OCI-LY3 (cell line): ENCODE results near the gene MGAT5B.

Experiments
- H2AFZ ChIP-seq: fragments of 200-600, 300-600 bp; shearing (Covaris generic); 2 replicates; pipeline ENCODE4 v1.6.0; 2014; ENCODE audit warnings: antibody characterized with exemption, low read depth, low read length
- H3K27ac ChIP-seq: fragments of 200-600, 300-600 bp; sonication (generic); 2 replicates; pipeline ENCODE4 v1.5.1; 2014; ENCODE audit warnings: mild to moderate bottlenecking, low read length, moderate library complexity, mixed read lengths
- H3K27me3 ChIP-seq: fragments of 200-600, 300-600 bp; sonication (generic); 2 replicates; pipeline ENCODE4 v1.6.1; 2014; ENCODE audit warnings: low read depth, low read length, mixed read lengths
- H3K36me3 ChIP-seq: fragments of 200-600, 300-600 bp; sonication (generic); replicated peaks from 2 replicates; pipeline ENCODE3; 2014; ENCODE audit warnings: low read depth, low read length, mixed read lengths
- H3K4me1 ChIP-seq: fragments of 300-600, 200-600 bp; sonication (generic); 2 replicates; pipeline ENCODE4 v1.6.1; 2014; ENCODE audit warnings: low read length, mixed read lengths
- H3K4me2 ChIP-seq: fragments of 200-600, 300-600 bp; sonication (generic); 2 replicates; pipeline ENCODE4 v1.6.1; 2014; ENCODE audit warnings: low read length, mixed read lengths
- H3K4me3 ChIP-seq: fragments of 300-600, 200-600 bp; sonication (generic); 2 replicates; pipeline ENCODE4 v1.5.1; 2014; ENCODE audit warnings: antibody characterized with exemption, mild to moderate bottlenecking, low read length, moderate library complexity
- H3K79me2 ChIP-seq: fragments of 300-600, 200-600 bp; shearing (Covaris generic); 2 replicates; pipeline ENCODE4 v1.6.1; 2014; ENCODE audit warnings: mild to moderate bottlenecking, low read length, mixed read lengths
- H3K9ac ChIP-seq: fragments of 300-600, 200-600 bp; shearing (Covaris generic); 2 replicates; pipeline ENCODE4 v1.6.0; 2014; ENCODE audit warnings: mild to moderate bottlenecking, low read length, moderate library complexity
- H3K9me3 ChIP-seq: fragments of 200-600, 300-600 bp; shearing (Covaris generic); 2 replicates; pipeline ENCODE4 v1.6.1; 2014; ENCODE audit warnings: low read length, mixed read lengths; ENCODE audit not compliant: insufficient read depth
- H4K20me1 ChIP-seq: fragments of 200-600, 300-600 bp; sonication (generic); 2 replicates; pipeline ENCODE4 v1.6.1; 2016; ENCODE audit warnings: low read length, mixed read lengths; ENCODE audit not compliant: insufficient read depth
- CTCF ChIP-seq: fragments of 200-600, 300-600 bp; sonication (generic); IDR thresholded peaks from 2 replicates; pipeline ENCODE4 v1.5.1; 2014; ENCODE audit warnings: antibody characterized with exemption, low read length, low read depth
- EZH2phosphoT487 ChIP-seq: fragments of 200-600 bp; shearing (Covaris generic); IDR thresholded peaks from 2 replicates; pipeline ENCODE4 v1.6.1; 2018; ENCODE audit warnings: antibody characterized with exemption, mixed run types, low read depth

The MGAT5B gene

GRCh38 chr17:76982408-76983074 is 114.3 kb downstream of the MGAT5B start:
- no peak overlapping the region for H3K9ac ChIP-seq
- H3K4me2 ChIP-seq: no peak overlapping the region
- no peaks in the 10 kb centered on the region for H3K9me3 ChIP-seq
- H3K4me3 ChIP-seq: no peak overlapping the region
- H3K79me2 ChIP-seq: no peaks in the 10 kb centered on the region
- TF ChIP-seq CTCF: no peak
- TF ChIP-seq EZH2phosphoT487: no peak
- H3K27ac ChIP-seq: no peak overlapping the region
- no peaks in the 10 kb centered on the region for H3K36me3 ChIP-seq
- H3K27me3 ChIP-seq: peaks cover 2% of the 10 kb centered on the region; the same call in 1 of the 2 replicates
- no peaks in the 10 kb centered on the region for H4K20me1 ChIP-seq
- no peaks in the 10 kb centered on the region for H3K4me1 ChIP-seq
- no peak overlapping the region for H2AFZ ChIP-seq

DNA sequence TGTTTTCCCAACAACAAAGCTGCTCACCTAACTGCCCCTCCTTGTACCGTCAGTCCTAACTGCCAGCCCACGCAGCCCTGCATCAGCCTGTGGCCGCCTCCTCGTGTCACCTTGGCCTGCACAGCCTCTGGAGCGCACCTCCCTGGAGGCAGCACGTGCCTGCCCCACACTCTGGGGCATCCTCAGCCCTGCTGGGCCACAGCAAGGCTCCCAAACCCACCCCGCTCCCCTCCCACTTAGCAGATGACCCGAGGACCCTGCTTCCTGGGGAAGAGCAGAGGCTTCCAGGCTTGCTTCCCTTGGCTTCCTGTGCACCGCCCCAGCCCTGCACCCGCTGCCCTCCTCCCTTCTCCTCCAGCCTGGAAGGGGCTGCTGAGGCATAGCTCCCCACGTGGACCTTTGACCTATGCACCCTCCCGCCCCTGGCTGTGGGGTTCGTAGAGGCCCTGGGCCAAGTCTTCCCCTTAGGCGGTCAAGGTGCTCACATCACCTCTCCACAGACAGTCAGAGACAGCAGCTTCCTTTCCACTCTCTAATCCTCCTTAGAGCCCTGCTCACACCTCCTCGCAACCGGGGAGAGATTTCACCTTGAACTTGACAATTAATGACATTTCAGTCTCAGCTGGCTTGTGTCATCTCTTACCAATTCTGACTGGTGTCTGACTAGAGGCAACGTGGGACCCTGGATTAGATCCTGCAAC is 115.0 kb downstream of the MGAT5B start:
- no peak overlapping the region for H3K9ac ChIP-seq
- H4K20me1 ChIP-seq: no peaks in the 10 kb centered on the region
- no peak overlapping the region for H3K4me3 ChIP-seq
- H2AFZ ChIP-seq: no peak overlapping the region
- no peaks in the 10 kb centered on the region for H3K36me3 ChIP-seq
- H3K27me3 ChIP-seq: peaks cover 2% of the 10 kb centered on the region; the same call in 1 of the 2 replicates
- no peak overlapping the region for H3K27ac ChIP-seq
- H3K9me3 ChIP-seq: no peaks in the 10 kb centered on the region
- no peaks in the 10 kb centered on the region for H3K79me2 ChIP-seq
- no peak overlapping the region for H3K4me2 ChIP-seq
- H3K4me1 ChIP-seq: no peaks in the 10 kb centered on the region
- TF ChIP-seq EZH2phosphoT487 (no peak), CTCF (no peak)

GRCh38 chr17:76986365-76986764 is 118.2 kb downstream of the MGAT5B start:
- no peak overlapping the region for H2AFZ ChIP-seq
- H3K9me3 ChIP-seq: no peaks in the 10 kb centered on the region
- H4K20me1 ChIP-seq: no peaks in the 10 kb centered on the region
- no peak overlapping the region for H3K4me3 ChIP-seq
- no peaks in the 10 kb centered on the region for H3K4me1 ChIP-seq
- H3K36me3 ChIP-seq: no peaks in the 10 kb centered on the region
- no peak overlapping the region for H3K27ac ChIP-seq
- H3K9ac ChIP-seq: no peak overlapping the region
- H3K27me3 ChIP-seq: no peaks in the 10 kb centered on the region; the same call in 1 of the 2 replicates
- H3K79me2 ChIP-seq: no peaks in the 10 kb centered on the region
- H3K4me2 ChIP-seq: no peak overlapping the region
- TF ChIP-seq EZH2phosphoT487: no peak

GRCh38 chr17:76987486-76988093 is 119.4 kb downstream of the MGAT5B start:
- no peaks in the 10 kb centered on the region for H3K79me2 ChIP-seq
- H3K4me3 ChIP-seq: no peak overlapping the region
- H3K27me3 ChIP-seq: peaks cover 6% of the 10 kb centered on the region
- H3K4me2 ChIP-seq: no peak overlapping the region
- H2AFZ ChIP-seq: no peak overlapping the region
- no peak overlapping the region for H3K9ac ChIP-seq
- H4K20me1 ChIP-seq: no peaks in the 10 kb centered on the region
- no peak for TF ChIP-seq EZH2phosphoT487
- no peak for TF ChIP-seq CTCF
- H3K9me3 ChIP-seq: no peaks in the 10 kb centered on the region
- no peaks in the 10 kb centered on the region for H3K36me3 ChIP-seq
- H3K27ac ChIP-seq: no peak overlapping the region
- no peaks in the 10 kb centered on the region for H3K4me1 ChIP-seq
